HepG2 (cell line): ENCODE data around the gene ALDH4A1. TPM values are rescaled to one million over a fixed set of nuclear protein-coding genes. Genes with fewer than 3 reads are reported as not detected.

Experiments used
- ATAC-seq: fragments of 200-7000 bp; cut with Tn5 transposase; 3 replicates; pipeline ENCODE4 v1.9.1; 2020; ENCODE audit warnings: mild to moderate bottlenecking, moderate library complexity
- BruUV-seq: library from RNA; stranded (reverse); fragments of 400-500 nt; replicated peaks from 2 replicates; lab custom pipeline; 2021; lab: Mats Ljungman, UMichigan
- CTCF ChIA-PET: fragments of 300-600 bp; formaldehyde crosslinking; extraction: SDS; loops from one replicate; lab custom pipeline; 2021; ENCODE audit warnings: low total read pairs, inconsistent platforms, low intra/inter-chr PET ratio; lab: Yijun Ruan, JAX
- POLR2A ChIA-PET: fragments of 350-600 bp; sonication (Branson Sonifier 250); formaldehyde crosslinking; loops from one replicate; lab custom pipeline; 2020; ENCODE audit warnings: antibody characterized with exemption, inconsistent platforms; lab: Yijun Ruan, JAX
- DNase-seq: peaks from one replicate; pipeline ENCODE4 v3.0.0-alpha.2; 2015; ENCODE audit warnings: low spot score
- FAIRE-seq: peaks from 3 replicates; lab custom pipeline; 2011; peaks lifted over from hg19 to GRCh38; lab: Jason Lieb, UNC
- H2AFZ ChIP-seq: one replicate; pipeline ENCODE4 v1.6.1; 2011; ENCODE audit warnings: low read length, inconsistent platforms
- H3K27ac ChIP-seq: fragments of 300-600 bp; 3 replicates; pipeline ENCODE4 v1.8.0; 2011; ENCODE audit warnings: mixed run types, mild to moderate bottlenecking, mixed read lengths, low read length, inconsistent platforms; ENCODE audit not compliant: insufficient read depth; ENCODE audit errors: extremely low read length
- H3K27me3 ChIP-seq, 2 experiments: fragments of 200-600 bp in 1 of 2; 2 replicates in 1 of 2; 3 replicates in 1 of 2; pipeline versions ENCODE4 v1.6.0 to v1.8.0; 2011; ENCODE audit warnings: low read length in 2 of 2, mild to moderate bottlenecking in 2 of 2, moderate library complexity in 2 of 2, inconsistent platforms in 1 of 2; ENCODE audit not compliant: insufficient read depth in 2 of 2, control insufficient read depth in 1 of 2
- H3K36me3 ChIP-seq, 2 experiments: fragments of 200-600 bp in 1 of 2; replicated peaks in 1 of 2; 2 replicates in 1 of 2; 3 replicates in 1 of 2; pipeline versions ENCODE4 v1.5.1 to v1.8.0; 2011; ENCODE audit warnings: low read length in 2 of 2, inconsistent platforms in 1 of 2; ENCODE audit not compliant: insufficient read depth in 2 of 2, control insufficient read depth in 1 of 2
- H3K4me1 ChIP-seq: 2 replicates; pipeline ENCODE4 v1.5.1; 2012; ENCODE audit warnings: low read length, inconsistent platforms; ENCODE audit not compliant: insufficient read depth
- H3K4me2 ChIP-seq: 2 replicates; pipeline ENCODE4 v1.6.0; 2011; ENCODE audit warnings: low read depth, low read length, inconsistent platforms
- H3K4me3 ChIP-seq, 3 experiments: fragments of 200-600 bp in 1 of 3; sonication (generic), shearing (Covaris generic) in 1 of 3; replicated peaks in 1 of 3; 2 replicates each; pipeline ENCODE4 v1.5.1; 2011 to 2016; ENCODE audit warnings: low read length in 3 of 3, inconsistent platforms in 2 of 3, low read depth in 2 of 3, mild to moderate bottlenecking in 2 of 3, control low read depth in 1 of 3, mixed read lengths in 1 of 3; ENCODE audit not compliant: insufficient read depth in 1 of 3
- H3K79me2 ChIP-seq: one replicate; pipeline ENCODE4 v1.6.1; 2011; ENCODE audit warnings: low read length, inconsistent platforms; ENCODE audit not compliant: insufficient read depth
- H3K9ac ChIP-seq: 2 replicates; pipeline ENCODE4 v1.6.0; 2011; ENCODE audit warnings: mild to moderate bottlenecking, low read depth, low read length, inconsistent platforms; ENCODE audit not compliant: insufficient read depth
- H3K9me3 ChIP-seq: 2 replicates; pipeline ENCODE4 v1.5.1; 2012; ENCODE audit warnings: mild to moderate bottlenecking, low read length
- H4K20me1 ChIP-seq: 2 replicates; pipeline ENCODE4 v1.6.0; 2011; ENCODE audit warnings: inconsistent platforms, mild to moderate bottlenecking, low read length, moderate library complexity; ENCODE audit not compliant: insufficient read depth
- RBM22 ChIP-seq: fragments of 200-400 bp; formaldehyde crosslinking; optimal IDR thresholded peaks from 2 replicates; pipeline ENCODE3; 2017; ENCODE audit warnings: mild to moderate bottlenecking, low read length, moderate library complexity
- ZNF101 ChIP-seq: sonication (generic); formaldehyde crosslinking; IDR thresholded peaks from 2 replicates; pipeline ENCODE4 v1.4.0; 2020; ENCODE audit warnings: mild to moderate bottlenecking, low read depth, missing genetic modification reagents, borderline replicate concordance
- ZNF33B ChIP-seq: sonication (generic); formaldehyde crosslinking; IDR thresholded peaks from 2 replicates; pipeline ENCODE4 v1.5.1; 2020; ENCODE audit warnings: mild to moderate bottlenecking, missing genetic modification reagents
- ZNF629 ChIP-seq: sonication (generic); formaldehyde crosslinking; conservative IDR thresholded peaks from 2 replicates; pipeline ENCODE4 v1.5.0; 2020; ENCODE audit warnings: missing genetic modification reagents
- WGBS: methylation state at CpG from one replicate; pipeline ENCODE4 v1.1.6; 2017; ENCODE audit warnings: low lambda C conversion rate; 5-methylcytosine and 5-hydroxymethylcytosine counted together
- in situ Hi-C: cut with HindIII; loops from 2 replicates; pipeline ENCODE4 v1.10.0; 2017; ENCODE audit warnings: low pct_unique_long_range_greater_than_20kb; ENCODE audit not compliant: extremely low pct_ligation_motif_present
- intact Hi-C: fragments of 100-400 bp; cut with micrococcal nuclease; formaldehyde crosslinking; loops from one replicate; pipeline ENCODE4 v1.10.0; 2022; ENCODE audit not compliant: unreplicated experiment
- polyA plus RNA-seq, 8 experiments: library from polyadenylated mRNA; depleted of rRNA in 3 of 8; stranded (reverse) in 7 of 8; unstranded in 1 of 8; fragments of >200 nt; fragmentation: Illumina TruSeq in 4 of 8; extraction: Trizol in 4 of 8; gene quantifications; 2 replicates each; pipeline versions ENCODE4 v1.2.1 to v1.2.3, GENCODE V29; 2011 to 2016; ENCODE audit warnings: low read depth in 4 of 8, missing spikeins in 1 of 8, mixed read lengths in 1 of 8; ENCODE audit not compliant: insufficient read depth in 1 of 8
- total RNA-seq, 5 experiments: library from RNA; depleted of rRNA; stranded (reverse); fragments of >200 nt; fragmentation: Illumina TruSeq; extraction: Trizol; gene quantifications; 2 replicates each; pipeline ENCODE4 v1.2.3, GENCODE V29; 2016; ENCODE audit warnings: low read depth in 1 of 5
- TF ChIP-seq, protein P1 (sequence below): sonication (generic); formaldehyde crosslinking; IDR thresholded peaks from 2 replicates; pipeline ENCODE4 v1.4.0; 2020; ENCODE audit warnings: mild to moderate bottlenecking, missing genetic modification reagents
- TF ChIP-seq, protein P2 (sequence below): sonication (generic); formaldehyde crosslinking; IDR thresholded peaks from 2 replicates; pipeline ENCODE4 v1.9.0; 2021; ENCODE audit warnings: mild to moderate bottlenecking, missing genetic modification reagents
- TF ChIP-seq, protein P3 (sequence below): sonication (generic); formaldehyde crosslinking; IDR thresholded peaks from 2 replicates; pipeline ENCODE4 v1.4.0; 2020; ENCODE audit warnings: missing genetic modification reagents, borderline replicate concordance

Gene ALDH4A1
- total and polyA plus RNA-seq, 2 of the 13 experiments (the other 11 are each of a cell fraction or from before 2014, with no cell fraction given): 76.4 to 240 TPM

DNA sequence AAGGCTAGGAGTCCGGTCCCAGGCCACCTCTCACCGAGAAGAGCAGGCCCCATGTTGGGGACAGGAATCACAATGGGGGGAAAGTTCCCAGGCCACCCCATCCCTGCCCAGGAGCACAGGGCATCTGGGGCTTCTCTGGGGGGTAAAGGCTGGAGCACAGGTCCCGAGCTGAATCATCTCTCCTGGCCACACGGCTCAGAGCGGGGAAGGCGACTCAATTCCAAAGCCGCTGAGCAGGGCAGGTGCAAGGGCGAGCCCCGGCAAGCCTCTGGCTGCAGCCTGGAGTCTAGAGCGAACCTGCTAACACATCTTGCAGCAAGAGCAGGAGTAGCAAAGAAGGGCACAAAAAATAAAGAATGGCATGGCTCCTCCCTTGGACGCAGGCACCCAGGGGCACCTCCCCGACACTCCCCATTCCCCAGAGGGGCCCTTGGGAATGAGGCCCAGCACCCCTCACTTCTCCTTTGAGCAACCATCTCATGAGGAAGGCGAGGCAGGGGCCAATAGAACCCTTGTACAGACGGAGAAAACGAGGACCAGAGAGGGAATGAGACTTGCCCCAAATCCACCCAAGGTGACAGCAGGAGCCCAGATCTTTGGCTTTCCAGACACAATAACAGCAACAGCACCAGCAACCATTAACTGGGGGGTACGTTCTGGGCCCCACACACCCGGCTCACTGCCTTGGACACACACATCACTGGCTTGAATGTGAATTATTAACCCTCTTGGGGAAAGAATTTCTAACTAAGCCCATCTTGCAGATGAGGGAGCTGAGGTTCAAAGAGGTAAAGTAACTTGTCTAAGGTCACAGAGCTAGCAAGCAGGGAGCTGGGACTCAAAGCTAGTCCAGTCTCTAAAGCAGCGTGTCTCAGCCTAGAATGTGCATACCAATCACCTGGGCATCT, 20.7 kb upstream of the ALDH4A1 start:
- in situ Hi-C loops: no loop called here
- CTCF ChIA-PET: no interaction called here
- TF ChIP-seq ZNF629 (CRISPR knock-in tag) (peak; percentile 82), ZNF33B (CRISPR knock-in tag) (no peak), ZNF101 (CRISPR knock-in tag) (no peak), RBM22 (peak; percentile 35)
- TF ChIP-seq, protein P1, sequence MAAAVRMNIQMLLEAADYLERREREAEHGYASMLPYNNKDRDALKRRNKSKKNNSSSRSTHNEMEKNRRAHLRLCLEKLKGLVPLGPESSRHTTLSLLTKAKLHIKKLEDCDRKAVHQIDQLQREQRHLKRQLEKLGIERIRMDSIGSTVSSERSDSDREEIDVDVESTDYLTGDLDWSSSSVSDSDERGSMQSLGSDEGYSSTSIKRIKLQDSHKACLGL (CRISPR knock-in tag): 0 out of 2 replicates have a peak, but pooled peaks have one; percentile 31
- TF ChIP-seq, protein P2, sequence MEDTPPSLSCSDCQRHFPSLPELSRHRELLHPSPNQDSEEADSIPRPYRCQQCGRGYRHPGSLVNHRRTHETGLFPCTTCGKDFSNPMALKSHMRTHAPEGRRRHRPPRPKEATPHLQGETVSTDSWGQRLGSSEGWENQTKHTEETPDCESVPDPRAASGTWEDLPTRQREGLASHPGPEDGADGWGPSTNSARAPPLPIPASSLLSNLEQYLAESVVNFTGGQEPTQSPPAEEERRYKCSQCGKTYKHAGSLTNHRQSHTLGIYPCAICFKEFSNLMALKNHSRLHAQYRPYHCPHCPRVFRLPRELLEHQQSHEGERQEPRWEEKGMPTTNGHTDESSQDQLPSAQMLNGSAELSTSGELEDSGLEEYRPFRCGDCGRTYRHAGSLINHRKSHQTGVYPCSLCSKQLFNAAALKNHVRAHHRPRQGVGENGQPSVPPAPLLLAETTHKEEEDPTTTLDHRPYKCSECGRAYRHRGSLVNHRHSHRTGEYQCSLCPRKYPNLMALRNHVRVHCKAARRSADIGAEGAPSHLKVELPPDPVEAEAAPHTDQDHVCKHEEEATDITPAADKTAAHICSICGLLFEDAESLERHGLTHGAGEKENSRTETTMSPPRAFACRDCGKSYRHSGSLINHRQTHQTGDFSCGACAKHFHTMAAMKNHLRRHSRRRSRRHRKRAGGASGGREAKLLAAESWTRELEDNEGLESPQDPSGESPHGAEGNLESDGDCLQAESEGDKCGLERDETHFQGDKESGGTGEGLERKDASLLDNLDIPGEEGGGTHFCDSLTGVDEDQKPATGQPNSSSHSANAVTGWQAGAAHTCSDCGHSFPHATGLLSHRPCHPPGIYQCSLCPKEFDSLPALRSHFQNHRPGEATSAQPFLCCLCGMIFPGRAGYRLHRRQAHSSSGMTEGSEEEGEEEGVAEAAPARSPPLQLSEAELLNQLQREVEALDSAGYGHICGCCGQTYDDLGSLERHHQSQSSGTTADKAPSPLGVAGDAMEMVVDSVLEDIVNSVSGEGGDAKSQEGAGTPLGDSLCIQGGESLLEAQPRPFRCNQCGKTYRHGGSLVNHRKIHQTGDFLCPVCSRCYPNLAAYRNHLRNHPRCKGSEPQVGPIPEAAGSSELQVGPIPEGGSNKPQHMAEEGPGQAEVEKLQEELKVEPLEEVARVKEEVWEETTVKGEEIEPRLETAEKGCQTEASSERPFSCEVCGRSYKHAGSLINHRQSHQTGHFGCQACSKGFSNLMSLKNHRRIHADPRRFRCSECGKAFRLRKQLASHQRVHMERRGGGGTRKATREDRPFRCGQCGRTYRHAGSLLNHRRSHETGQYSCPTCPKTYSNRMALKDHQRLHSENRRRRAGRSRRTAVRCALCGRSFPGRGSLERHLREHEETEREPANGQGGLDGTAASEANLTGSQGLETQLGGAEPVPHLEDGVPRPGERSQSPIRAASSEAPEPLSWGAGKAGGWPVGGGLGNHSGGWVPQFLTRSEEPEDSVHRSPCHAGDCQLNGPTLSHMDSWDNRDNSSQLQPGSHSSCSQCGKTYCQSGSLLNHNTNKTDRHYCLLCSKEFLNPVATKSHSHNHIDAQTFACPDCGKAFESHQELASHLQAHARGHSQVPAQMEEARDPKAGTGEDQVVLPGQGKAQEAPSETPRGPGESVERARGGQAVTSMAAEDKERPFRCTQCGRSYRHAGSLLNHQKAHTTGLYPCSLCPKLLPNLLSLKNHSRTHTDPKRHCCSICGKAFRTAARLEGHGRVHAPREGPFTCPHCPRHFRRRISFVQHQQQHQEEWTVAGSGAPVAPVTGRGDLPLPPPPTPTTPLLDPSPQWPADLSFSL: no peak
- TF ChIP-seq, protein P3, sequence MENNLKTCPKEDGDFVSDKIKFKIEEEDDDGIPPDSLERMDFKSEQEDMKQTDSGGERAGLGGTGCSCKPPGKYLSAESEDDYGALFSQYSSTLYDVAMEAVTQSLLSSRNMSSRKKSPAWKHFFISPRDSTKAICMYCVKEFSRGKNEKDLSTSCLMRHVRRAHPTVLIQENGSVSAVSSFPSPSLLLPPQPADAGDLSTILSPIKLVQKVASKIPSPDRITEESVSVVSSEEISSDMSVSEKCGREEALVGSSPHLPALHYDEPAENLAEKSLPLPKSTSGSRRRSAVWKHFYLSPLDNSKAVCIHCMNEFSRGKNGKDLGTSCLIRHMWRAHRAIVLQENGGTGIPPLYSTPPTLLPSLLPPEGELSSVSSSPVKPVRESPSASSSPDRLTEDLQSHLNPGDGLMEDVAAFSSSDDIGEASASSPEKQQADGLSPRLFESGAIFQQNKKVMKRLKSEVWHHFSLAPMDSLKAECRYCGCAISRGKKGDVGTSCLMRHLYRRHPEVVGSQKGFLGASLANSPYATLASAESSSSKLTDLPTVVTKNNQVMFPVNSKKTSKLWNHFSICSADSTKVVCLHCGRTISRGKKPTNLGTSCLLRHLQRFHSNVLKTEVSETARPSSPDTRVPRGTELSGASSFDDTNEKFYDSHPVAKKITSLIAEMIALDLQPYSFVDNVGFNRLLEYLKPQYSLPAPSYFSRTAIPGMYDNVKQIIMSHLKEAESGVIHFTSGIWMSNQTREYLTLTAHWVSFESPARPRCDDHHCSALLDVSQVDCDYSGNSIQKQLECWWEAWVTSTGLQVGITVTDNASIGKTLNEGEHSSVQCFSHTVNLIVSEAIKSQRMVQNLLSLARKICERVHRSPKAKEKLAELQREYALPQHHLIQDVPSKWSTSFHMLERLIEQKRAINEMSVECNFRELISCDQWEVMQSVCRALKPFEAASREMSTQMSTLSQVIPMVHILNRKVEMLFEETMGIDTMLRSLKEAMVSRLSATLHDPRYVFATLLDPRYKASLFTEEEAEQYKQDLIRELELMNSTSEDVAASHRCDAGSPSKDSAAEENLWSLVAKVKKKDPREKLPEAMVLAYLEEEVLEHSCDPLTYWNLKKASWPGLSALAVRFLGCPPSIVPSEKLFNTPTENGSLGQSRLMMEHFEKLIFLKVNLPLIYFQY (CRISPR knock-in tag): no peak
- TF ChIP-seq, all 625 proteins: peak for 3
- intact Hi-C loops: no loop called here
- Histone ChIP-seq H3K27me3 (no peaks in the 10 kb centered on the region), H3K4me3 (no peak overlapping the region), H3K36me3 (peaks cover 9 to 29% of the 10 kb centered on the region in 2 experiments; a peak in 4 of 5 replicates), H4K20me1 (no peaks in the 10 kb centered on the region; the same call in 1 of the 2 replicates), H3K4me1 (peaks cover 33% of the 10 kb centered on the region), H3K27ac (no peak overlapping the region), H2AFZ (no peak overlapping the region), H3K9ac (0 out of 2 replicates have a peak overlapping the region, but pooled peaks have one; percentile 9), H3K4me2 (peak overlapping the region; percentile 46), H3K9me3 (no peaks in the 10 kb centered on the region), H3K79me2 (peaks cover 15% of the 10 kb centered on the region)
- POLR2A ChIA-PET: no interaction called here
- DNase-seq (no peak), FAIRE-seq (no peak), ATAC-seq (peak; percentile 9; the same call in 2 of the 3 replicates)
- 83% methylated on average over 16 of the region's 18 CpGs for WGBS
- BruUV-seq: no TSS peak
